Measurements from ENCODE around the gene IL1RAPL2.

The IL1RAPL2 gene

GRCh38 chrX:105483011-105483410 lies 917.0 kb downstream of the IL1RAPL2 start:
- DNase-seq: no peak

DNA sequence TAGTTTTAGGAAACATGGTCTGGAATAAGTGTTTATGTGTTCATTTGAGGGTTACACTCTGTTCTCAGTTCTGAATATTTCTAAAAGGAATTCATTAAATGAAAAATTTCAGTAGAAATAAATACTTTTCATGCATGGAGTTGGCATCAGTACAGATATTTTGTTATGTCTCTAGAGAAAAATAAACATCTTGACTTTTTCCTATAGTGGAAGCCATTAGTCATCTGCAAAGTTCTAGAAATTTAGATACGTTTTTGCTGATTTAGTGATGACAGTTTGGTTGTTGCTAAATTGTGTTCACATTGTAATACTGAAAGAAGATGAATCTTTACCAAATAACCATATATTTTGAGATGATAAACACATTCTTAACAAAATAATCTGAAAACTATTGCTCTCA lies 922.7 kb downstream of the IL1RAPL2 start:
- DNase-seq: no peak

DNA sequence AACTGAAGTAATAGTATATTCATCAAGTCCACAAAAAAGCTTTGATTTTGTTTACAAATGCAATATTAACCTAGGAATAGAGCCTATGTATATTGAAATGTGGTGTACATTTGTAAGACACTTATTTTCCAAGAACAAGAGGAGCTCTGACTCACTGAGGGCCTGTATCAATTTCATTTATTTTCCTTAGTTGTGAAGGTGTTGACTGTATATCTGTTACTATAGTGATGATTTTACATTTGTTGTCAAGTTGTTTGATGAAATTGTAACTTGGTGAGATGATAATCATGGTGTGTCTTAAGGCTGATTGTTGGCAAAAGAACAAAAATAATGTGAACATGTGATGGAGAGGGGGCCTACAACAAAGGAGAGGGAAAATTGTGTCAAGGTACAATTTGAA lies 929.4 kb downstream of the IL1RAPL2 start:
- no peak for DNase-seq

DNA sequence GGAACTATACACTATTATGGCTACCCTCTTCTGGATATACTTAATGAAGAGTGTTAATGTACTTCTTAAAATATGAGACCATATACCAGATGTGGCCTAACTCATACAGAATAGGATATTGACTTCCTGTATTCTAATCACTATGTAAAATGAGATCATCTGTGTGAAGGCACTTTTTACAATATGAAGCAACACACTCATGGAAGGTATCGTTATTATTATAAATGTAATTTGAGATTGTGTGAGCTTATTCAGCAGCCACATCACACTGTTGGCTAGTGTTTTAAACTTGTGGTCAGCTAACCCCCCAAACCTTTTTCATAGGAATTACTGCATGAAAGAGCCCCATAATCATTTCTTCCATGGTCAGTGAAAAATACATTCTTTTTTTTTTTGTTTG lies 936.3 kb downstream of the IL1RAPL2 start:
- no peak for DNase-seq

DNA sequence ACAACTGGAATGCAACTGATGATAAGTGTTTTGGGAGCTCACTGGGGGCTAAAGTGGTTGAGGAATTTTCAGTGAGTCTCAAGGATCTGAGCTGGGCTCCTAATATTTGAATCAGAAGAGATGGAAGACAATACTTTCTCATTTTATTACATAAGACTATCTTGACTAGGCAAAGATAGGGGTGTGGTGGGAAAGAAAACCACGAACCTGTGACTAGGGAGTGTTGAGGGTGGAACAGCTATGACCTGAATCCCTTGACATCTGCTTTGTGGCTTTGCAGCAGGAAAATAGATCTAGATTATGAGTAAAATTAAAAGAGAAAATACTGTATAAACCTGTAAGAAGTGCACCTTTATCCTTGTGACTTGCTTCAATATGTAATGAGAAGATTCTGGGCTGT lies 949.6 kb downstream of the IL1RAPL2 start:
- no peak for DNase-seq

- DNase-seq: no peak
Observed at GRCh38 chrX:105526431-105526830, 960.4 kb downstream of the IL1RAPL2 start.

DNA sequence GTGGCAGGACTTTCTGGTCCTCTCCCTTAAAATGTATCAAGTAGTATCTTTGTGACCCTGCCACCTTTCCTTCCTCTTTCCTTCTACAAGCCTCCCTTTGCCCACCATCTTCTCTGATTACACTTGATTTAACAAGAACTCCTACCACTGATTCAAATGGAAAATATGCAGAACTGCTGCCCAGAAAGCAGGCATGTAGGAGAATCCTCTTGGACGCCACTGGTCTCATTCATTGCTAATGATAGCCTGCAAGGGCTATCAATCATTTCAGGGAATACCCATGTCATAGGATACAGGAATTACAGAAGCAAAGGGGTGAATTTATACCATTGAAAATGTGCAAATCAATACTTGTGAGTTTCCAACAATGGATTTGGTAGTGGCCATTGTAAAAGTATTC lies 961.8 kb downstream of the IL1RAPL2 start:
- DNase-seq: no peak

- DNase-seq: no peak
Observed at GRCh38 chrX:105533951-105534350, 968.0 kb downstream of the IL1RAPL2 start.

DNA sequence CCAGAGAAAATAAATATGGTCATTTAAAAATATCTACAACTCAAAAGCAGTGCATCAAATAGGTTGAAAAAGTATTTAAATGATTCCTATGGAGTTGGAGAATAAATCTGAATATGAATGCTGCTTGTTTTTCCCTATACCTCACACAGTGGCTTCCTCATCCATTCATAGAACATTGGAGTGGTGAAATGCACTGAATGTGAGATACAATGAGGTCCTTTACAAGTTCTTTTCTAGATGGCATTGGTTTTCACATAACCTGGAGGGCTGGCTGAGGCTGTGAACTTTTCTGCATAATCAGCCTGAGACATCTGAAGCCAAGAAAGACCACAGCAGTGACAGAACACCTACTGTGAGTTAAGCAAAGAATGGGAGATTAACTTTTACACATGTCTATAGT lies 977.3 kb downstream of the IL1RAPL2 start:
- DNase-seq: no peak

GRCh38 chrX:105550043-105550663 lies 984.2 kb downstream of the IL1RAPL2 start:
- DNase-seq: no peak

GRCh38 chrX:105552395-105552794 lies 986.4 kb downstream of the IL1RAPL2 start:
- no peak for DNase-seq

GRCh38 chrX:105553118-105553517 lies 987.1 kb downstream of the IL1RAPL2 start:
- DNase-seq: no peak

GRCh38 chrX:105564501-105564900 lies 998.5 kb downstream of the IL1RAPL2 start:
- DNase-seq: no peak

- DNase-seq: no peak
Observed at GRCh38 chrX:105565856-105566255, 999.9 kb downstream of the IL1RAPL2 start.

DNA sequence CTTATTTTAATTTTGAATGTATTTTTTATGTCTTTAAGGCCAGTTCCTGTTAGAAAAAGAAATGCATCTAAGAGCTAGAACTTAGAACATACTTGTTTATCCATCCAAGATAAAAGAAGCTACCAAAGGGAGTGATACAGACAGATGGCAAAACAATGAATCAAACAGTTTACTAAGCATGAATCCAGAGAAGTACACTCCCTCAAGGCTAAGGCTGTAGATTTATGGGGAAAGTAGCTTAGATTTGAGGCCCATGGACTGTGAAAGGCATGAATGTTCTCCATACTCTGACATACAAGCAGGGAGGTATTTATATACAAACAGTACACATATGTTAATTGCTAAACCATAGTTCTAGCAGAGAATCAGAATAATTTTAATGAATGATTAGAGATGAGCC lies 1001.1 kb downstream of the IL1RAPL2 start:
- no peak for DNase-seq

DNA sequence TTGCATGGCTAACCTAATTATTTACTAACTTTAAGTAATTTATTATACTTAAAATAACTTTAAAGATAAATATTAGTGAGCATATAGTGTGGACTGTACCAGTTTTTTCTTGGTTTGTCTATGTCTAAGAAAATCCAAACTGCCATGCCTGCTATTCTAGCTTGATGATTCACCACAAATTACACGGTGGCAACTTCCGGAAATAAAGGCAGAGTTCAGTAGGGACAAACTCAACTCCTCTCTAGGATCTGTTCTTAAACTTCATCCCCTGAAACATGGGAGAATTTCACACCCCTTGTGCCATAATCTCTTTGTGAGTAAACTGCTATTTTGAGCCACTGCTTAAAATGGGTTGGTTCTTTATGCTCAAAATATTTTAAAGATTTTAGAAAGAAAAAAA lies 1042.7 kb downstream of the IL1RAPL2 start:
- no peak for DNase-seq

DNA sequence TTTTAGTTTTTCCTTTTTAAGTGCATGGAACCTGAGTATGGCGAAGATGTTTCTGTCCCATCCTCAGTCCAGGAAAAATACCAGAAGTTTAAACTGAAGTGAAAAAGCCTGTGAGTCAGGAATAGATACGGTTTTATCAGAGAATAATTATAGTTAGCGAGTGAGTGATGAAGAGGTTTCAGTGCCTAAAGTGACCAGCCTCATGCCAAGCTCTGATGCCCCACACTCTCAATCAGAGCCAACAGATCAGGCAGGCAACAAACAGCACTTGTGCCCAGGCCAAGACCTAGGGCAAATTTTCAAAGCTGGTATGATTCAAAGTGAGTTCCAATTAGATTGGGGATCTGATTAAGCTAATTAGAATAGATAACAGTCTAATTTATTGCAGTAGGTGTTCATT lies 1043.5 kb downstream of the IL1RAPL2 start:
- no peak for DNase-seq

DNA sequence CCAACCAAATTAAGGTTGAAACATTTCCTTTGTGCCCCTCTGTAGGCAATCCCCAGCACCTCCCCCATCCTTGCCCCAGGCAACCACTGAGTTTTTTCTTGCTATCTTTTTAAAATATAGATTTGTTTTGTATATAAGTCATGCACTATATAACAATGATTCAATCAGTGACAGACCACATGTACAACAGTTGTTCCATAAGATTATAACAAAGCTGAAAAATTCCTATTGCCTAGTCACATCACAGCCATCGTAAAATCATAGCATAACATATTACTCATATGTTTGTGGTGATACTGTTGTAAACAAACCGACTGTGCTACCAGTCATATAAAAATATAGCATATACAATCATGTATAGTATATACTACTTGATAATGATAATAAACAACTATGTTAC lies 1044.4 kb downstream of the IL1RAPL2 start:
- DNase-seq: no peak

DNA sequence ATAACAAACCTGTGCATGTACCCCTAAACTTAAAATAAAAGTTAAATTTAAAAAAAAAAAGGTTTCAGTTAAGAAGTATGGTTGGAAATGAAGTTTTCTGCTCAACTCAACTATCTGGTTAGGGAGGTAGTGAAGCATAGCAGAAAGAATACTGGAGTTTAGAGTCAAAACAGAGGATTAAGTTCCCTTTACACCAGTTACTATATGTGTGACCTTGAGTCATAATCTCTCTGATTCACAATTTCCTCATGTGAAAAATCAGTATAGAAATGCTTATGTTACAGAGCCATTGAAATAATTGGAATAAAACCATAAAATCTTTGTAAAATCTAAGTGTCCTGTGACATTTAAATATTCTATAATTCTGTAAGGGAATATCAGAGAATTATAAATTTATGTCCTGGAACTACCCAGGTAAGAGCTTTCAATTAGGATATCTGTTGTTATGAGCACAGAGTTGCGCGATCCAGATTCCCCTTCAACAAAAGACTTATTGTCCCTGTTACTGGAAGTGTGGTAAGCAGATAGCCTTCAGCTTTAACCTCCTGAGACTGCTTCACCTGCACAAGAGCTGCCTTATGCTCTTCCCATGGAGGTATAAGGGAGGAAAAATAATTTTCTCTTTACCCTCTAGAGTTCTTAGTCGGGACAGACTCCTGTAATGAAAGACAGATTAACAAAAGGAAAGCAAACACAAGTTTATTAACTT lies 1052.5 kb downstream of the IL1RAPL2 start:
- no peak for DNase-seq

DNA sequence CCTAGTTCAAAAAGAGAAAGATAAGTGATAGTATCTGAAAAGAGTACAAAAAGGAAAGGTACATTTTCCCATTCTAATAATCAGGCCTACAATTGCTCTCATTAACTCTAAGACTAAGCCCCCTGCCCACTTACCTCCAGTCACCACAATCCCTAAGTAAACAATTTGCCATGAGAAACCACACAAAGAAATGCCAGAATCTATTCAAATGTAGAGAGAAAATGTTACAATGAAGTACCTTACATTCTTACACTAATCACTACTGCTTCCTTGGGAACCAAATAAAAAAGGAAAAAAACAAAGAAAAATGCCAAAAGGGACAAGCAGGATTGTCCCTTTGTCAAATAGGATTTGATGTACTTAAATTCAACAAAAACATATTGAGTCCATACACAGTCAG lies 1068.2 kb downstream of the IL1RAPL2 start:
- no peak for DNase-seq

GRCh38 chrX:105635794-105636193 lies 1069.8 kb downstream of the IL1RAPL2 start:
- DNase-seq: no peak

- no peak for DNase-seq
Observed at GRCh38 chrX:105636667-105637066, 1070.7 kb downstream of the IL1RAPL2 start.

DNA sequence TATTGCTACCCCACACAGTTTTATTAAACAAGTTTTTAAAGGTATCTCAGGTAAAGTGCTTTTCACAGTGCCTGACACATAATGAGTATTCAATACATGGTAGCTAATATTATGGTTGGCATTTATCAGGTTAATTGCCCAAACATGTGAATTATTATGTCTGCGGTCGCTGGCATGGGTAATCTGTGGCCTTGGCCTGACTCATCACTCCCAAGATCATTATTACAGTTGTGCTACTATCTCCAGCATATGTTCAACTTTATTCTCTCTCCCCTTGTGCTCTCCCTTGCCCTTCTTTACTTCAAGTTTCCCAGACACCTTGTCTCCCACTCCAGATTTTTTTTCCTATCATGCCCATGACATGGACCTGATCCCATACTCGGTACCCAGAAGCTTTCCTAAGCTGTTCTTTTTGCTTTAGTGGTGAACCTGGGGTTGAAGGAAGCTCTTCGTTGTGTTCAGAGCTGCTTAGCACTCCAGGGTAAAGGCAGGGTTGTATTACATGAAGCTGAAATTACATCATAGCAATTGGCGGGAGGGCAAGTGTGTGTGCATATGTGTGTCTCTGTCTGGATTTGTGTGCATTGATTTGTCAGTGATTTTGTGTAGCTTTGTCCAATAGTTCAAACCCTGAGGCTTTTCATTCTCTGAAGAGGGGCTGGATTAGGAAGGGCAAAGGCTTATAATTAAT lies 1079.8 kb downstream of the IL1RAPL2 start:
- DNase-seq: no peak

GRCh38 chrX:105646592-105647372 lies 1080.8 kb downstream of the IL1RAPL2 start:
- no peak for DNase-seq
